ENCODE measurements around the gene GAS2L2.

DNA sequence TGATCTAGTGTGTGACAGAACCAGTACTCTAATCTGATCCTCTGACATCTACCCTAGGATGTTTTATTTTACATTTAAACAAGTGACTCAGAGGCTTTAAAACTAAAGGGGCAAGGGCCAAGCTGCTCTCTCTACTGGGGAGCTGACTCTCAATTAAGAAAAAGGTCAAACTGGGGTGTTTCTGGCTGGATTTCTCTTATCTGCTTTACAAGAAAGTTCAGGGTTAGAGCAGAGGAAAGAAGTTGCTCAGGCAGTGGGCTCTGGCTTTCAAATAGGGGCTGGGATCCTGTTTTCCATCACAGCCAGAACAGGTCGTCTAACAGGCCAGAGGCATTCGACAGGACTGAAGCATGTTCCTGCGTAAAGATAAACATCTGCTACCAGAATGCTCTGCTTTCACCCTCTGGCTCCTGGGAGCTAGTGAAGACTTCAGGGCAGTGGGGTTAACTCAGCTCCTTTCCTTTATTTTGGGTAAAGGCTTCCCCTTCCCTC lies 33.9 kb upstream of the GAS2L2 start:
- TF ChIP-seq, protein P1, sequence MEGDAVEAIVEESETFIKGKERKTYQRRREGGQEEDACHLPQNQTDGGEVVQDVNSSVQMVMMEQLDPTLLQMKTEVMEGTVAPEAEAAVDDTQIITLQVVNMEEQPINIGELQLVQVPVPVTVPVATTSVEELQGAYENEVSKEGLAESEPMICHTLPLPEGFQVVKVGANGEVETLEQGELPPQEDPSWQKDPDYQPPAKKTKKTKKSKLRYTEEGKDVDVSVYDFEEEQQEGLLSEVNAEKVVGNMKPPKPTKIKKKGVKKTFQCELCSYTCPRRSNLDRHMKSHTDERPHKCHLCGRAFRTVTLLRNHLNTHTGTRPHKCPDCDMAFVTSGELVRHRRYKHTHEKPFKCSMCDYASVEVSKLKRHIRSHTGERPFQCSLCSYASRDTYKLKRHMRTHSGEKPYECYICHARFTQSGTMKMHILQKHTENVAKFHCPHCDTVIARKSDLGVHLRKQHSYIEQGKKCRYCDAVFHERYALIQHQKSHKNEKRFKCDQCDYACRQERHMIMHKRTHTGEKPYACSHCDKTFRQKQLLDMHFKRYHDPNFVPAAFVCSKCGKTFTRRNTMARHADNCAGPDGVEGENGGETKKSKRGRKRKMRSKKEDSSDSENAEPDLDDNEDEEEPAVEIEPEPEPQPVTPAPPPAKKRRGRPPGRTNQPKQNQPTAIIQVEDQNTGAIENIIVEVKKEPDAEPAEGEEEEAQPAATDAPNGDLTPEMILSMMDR (IDR thresholded peaks at IDR 0.05): no peak
- TF ChIP-seq POLR2AphosphoS5 (IDR thresholded peaks at IDR 0.05): peak in 1 of 3 donors; percentile 3

Measured in stomach (tissue), 4 donors.